SHP77 (cell line): ENCODE results near the gene TMBIM1.
"Not testable (repeated sequence)": the region's sequence is repeated elsewhere in the genome, so short reads cannot be mapped to it uniquely, and the experiment has no call there.

Experiments
- DNase-seq, 2 experiments: peaks; one replicate each; lab custom pipeline; 2025; lab: John Stamatoyannopoulos, UW

Gene TMBIM1

GRCh38 chr2:218291318-218292047 is 820 bp downstream of the TMBIM1 start:
- no peak for DNase-seq

GRCh38 chr2:218290316-218291261 is 1.7 kb downstream of the TMBIM1 start:
- DNase-seq, result no peak

- DNase-seq, result no peak
Observed at GRCh38 chr2:218289639-218290315, 2.5 kb downstream of the TMBIM1 start.

- peak; percentile 22 to 52 for DNase-seq
Observed at GRCh38 chr2:218286570-218287459, 5.5 kb downstream of the TMBIM1 start.

GRCh38 chr2:218285604-218286003 is 6.7 kb downstream of the TMBIM1 start:
- DNase-seq, result no peak

- no peak for DNase-seq
Observed at GRCh38 chr2:218284106-218284811, 8.0 kb downstream of the TMBIM1 start.

GRCh38 chr2:218282173-218282991 is 9.9 kb downstream of the TMBIM1 start:
- no peak for DNase-seq

- DNase-seq, result no peak
Observed at GRCh38 chr2:218281449-218281848, 10.9 kb downstream of the TMBIM1 start.

- no peak for DNase-seq
Observed at GRCh38 chr2:218280260-218280870, 11.9 kb downstream of the TMBIM1 start.

GRCh38 chr2:218278531-218279360 is 13.6 kb downstream of the TMBIM1 start:
- no peak for DNase-seq

GRCh38 chr2:218277921-218278320 is 14.4 kb downstream of the TMBIM1 start:
- DNase-seq, result no peak

GRCh38 chr2:218276986-218277755 is 15.1 kb downstream of the TMBIM1 start:
- DNase-seq, result no peak

GRCh38 chr2:218275371-218276072 is 16.8 kb downstream of the TMBIM1 start:
- DNase-seq, result no peak

GRCh38 chr2:218274586-218274985 is 17.7 kb downstream of the TMBIM1 start:
- DNase-seq, result no peak

GRCh38 chr2:218273908-218274249 is 18.4 kb downstream of the TMBIM1 start:
- no peak for DNase-seq

GRCh38 chr2:218273214-218273907 is 18.9 kb downstream of the TMBIM1 start:
- not testable (repeated sequence) for DNase-seq
